HCT116 (cell line): Measurements from ENCODE around the gene PCDH15.

Experiments
- CEBPB ChIP-seq: IDR thresholded peaks from 2 replicates; pipeline ENCODE4 v1.6.1; 2012; ENCODE audit warnings: low read depth
- EZH2phosphoT487 ChIP-seq: fragments of 200-600 bp; IDR thresholded peaks from 2 replicates; pipeline ENCODE4 v1.6.1; 2018; ENCODE audit warnings: antibody characterized with exemption, borderline replicate concordance
- JUND ChIP-seq: IDR thresholded peaks from 2 replicates; pipeline ENCODE4 v1.6.1; 2012
- POLR2A ChIP-seq: IDR thresholded peaks from 2 replicates; pipeline ENCODE4 v1.7.0; 2011; ENCODE audit warnings: borderline replicate concordance; ENCODE audit not compliant: insufficient read depth, insufficient read length; ENCODE audit errors: extremely low read depth
- POLR2AphosphoS5 ChIP-seq: IDR thresholded peaks from 2 replicates; pipeline ENCODE4 v1.6.1; 2011; ENCODE audit warnings: mild to moderate bottlenecking, low read depth, low read length, moderate library complexity
- RAD21 ChIP-seq: IDR thresholded peaks from 2 replicates; pipeline ENCODE4 v1.6.1; 2012; ENCODE audit warnings: low read depth, mild to moderate bottlenecking
- SIN3A ChIP-seq: IDR thresholded peaks from 2 replicates; pipeline ENCODE4 v1.6.1; 2012; ENCODE audit warnings: low read depth
- SRF ChIP-seq: IDR thresholded peaks from 2 replicates; pipeline ENCODE4 v1.6.1; 2012; ENCODE audit warnings: low read depth
- TCF7L2 ChIP-seq: IDR thresholded peaks from 2 replicates; pipeline ENCODE4 v1.7.0; 2011; ENCODE audit warnings: borderline replicate concordance, inconsistent platforms; ENCODE audit not compliant: insufficient read depth, insufficient read length; ENCODE audit errors: extremely low read depth
- YY1 ChIP-seq: IDR thresholded peaks from 2 replicates; pipeline ENCODE4 v1.6.1; 2011; ENCODE audit warnings: low read length, low read depth, moderate library complexity, mild to moderate bottlenecking; ENCODE audit not compliant: insufficient replicate concordance; ENCODE audit errors: extremely low read depth
- TF ChIP-seq, protein P1 (sequence below), 3 experiments: fragments of 200-600 bp in 1 of 3; sonication (generic) in 1 of 3; IDR thresholded peaks in 2 of 3; conservative IDR thresholded peaks in 1 of 3; 2 replicates each; pipeline ENCODE4 v1.5.1; 2012 to 2017; ENCODE audit warnings: low read depth in 2 of 3, low read length in 2 of 3, antibody characterized with exemption in 1 of 3, borderline replicate concordance in 1 of 3, control low read depth in 1 of 3, mild to moderate bottlenecking in 1 of 3, mixed read lengths in 1 of 3, mixed run types in 1 of 3, moderate library complexity in 1 of 3; ENCODE audit not compliant: insufficient read depth in 1 of 3
- TF ChIP-seq, protein P2 (sequence below): IDR thresholded peaks from 2 replicates; pipeline ENCODE4 v1.6.1; 2012; ENCODE audit warnings: low read depth
- TF ChIP-seq, protein P3 (sequence below): IDR thresholded peaks from 2 replicates; pipeline ENCODE4 v1.6.1; 2012
- TF ChIP-seq, protein P4 (sequence below): IDR thresholded peaks from 2 replicates; pipeline ENCODE4 v1.6.1; 2011; ENCODE audit warnings: mild to moderate bottlenecking, low read length, moderate library complexity; ENCODE audit not compliant: insufficient replicate concordance; ENCODE audit errors: extremely low read depth

DNA sequence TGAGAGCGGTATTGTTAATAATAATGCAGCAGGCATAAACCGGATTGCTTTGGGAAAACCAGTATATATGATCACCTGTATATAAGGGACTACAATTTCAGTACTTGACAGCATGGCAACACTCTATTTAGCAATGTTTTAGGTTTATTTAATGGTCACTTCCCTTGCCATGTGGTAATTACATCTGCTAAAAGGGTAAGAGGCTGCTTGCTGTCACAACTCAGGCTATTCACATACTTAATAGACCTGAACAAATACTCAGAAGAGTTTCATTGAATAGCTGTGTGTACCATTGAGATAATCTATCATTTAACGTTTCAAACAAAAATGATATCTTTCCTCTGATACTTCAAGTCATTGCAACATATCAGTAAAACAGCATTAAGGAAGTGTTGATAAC lies 90.1 kb downstream of the PCDH15 start:
- TF ChIP-seq, protein P1, sequence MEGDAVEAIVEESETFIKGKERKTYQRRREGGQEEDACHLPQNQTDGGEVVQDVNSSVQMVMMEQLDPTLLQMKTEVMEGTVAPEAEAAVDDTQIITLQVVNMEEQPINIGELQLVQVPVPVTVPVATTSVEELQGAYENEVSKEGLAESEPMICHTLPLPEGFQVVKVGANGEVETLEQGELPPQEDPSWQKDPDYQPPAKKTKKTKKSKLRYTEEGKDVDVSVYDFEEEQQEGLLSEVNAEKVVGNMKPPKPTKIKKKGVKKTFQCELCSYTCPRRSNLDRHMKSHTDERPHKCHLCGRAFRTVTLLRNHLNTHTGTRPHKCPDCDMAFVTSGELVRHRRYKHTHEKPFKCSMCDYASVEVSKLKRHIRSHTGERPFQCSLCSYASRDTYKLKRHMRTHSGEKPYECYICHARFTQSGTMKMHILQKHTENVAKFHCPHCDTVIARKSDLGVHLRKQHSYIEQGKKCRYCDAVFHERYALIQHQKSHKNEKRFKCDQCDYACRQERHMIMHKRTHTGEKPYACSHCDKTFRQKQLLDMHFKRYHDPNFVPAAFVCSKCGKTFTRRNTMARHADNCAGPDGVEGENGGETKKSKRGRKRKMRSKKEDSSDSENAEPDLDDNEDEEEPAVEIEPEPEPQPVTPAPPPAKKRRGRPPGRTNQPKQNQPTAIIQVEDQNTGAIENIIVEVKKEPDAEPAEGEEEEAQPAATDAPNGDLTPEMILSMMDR (IDR thresholded peaks at IDR 0.05 in 2 of 3, conservative IDR thresholded peaks at IDR 0.05 in 1 of 3; ENCODE audit: borderline replicate concordance in 1 of 3, insufficient read depth in 1 of 3, low read depth in 2 of 3, low read length in 2 of 3), result no peak
- TF ChIP-seq SRF, result no peak
- no peak for TF ChIP-seq JUND
- TF ChIP-seq, protein P2, sequence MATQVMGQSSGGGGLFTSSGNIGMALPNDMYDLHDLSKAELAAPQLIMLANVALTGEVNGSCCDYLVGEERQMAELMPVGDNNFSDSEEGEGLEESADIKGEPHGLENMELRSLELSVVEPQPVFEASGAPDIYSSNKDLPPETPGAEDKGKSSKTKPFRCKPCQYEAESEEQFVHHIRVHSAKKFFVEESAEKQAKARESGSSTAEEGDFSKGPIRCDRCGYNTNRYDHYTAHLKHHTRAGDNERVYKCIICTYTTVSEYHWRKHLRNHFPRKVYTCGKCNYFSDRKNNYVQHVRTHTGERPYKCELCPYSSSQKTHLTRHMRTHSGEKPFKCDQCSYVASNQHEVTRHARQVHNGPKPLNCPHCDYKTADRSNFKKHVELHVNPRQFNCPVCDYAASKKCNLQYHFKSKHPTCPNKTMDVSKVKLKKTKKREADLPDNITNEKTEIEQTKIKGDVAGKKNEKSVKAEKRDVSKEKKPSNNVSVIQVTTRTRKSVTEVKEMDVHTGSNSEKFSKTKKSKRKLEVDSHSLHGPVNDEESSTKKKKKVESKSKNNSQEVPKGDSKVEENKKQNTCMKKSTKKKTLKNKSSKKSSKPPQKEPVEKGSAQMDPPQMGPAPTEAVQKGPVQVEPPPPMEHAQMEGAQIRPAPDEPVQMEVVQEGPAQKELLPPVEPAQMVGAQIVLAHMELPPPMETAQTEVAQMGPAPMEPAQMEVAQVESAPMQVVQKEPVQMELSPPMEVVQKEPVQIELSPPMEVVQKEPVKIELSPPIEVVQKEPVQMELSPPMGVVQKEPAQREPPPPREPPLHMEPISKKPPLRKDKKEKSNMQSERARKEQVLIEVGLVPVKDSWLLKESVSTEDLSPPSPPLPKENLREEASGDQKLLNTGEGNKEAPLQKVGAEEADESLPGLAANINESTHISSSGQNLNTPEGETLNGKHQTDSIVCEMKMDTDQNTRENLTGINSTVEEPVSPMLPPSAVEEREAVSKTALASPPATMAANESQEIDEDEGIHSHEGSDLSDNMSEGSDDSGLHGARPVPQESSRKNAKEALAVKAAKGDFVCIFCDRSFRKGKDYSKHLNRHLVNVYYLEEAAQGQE, result no peak
- no peak for TF ChIP-seq POLR2AphosphoS5
- no peak for TF ChIP-seq YY1
- TF ChIP-seq, protein P3, sequence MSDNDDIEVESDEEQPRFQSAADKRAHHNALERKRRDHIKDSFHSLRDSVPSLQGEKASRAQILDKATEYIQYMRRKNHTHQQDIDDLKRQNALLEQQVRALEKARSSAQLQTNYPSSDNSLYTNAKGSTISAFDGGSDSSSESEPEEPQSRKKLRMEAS, result no peak
- TF ChIP-seq POLR2A, result no peak
- TF ChIP-seq SIN3A, result no peak
- TF ChIP-seq CEBPB, result no peak
- no peak for TF ChIP-seq TCF7L2
- TF ChIP-seq, protein P4, sequence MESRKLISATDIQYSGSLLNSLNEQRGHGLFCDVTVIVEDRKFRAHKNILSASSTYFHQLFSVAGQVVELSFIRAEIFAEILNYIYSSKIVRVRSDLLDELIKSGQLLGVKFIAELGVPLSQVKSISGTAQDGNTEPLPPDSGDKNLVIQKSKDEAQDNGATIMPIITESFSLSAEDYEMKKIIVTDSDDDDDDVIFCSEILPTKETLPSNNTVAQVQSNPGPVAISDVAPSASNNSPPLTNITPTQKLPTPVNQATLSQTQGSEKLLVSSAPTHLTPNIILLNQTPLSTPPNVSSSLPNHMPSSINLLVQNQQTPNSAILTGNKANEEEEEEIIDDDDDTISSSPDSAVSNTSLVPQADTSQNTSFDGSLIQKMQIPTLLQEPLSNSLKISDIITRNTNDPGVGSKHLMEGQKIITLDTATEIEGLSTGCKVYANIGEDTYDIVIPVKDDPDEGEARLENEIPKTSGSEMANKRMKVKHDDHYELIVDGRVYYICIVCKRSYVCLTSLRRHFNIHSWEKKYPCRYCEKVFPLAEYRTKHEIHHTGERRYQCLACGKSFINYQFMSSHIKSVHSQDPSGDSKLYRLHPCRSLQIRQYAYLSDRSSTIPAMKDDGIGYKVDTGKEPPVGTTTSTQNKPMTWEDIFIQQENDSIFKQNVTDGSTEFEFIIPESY, result no peak
- no peak for TF ChIP-seq EZH2phosphoT487
- no peak for TF ChIP-seq RAD21
